Prostate gland (tissue), 2 donors: ENCODE data around the gene CD226.

Source experiments
- POLR2AphosphoS5 ChIP-seq: sonication (generic); formaldehyde crosslinking; IDR thresholded peaks from one replicate; pipeline ENCODE4 v1.6.1; 2017; ENCODE audit warnings: antibody characterized with exemption
- TF ChIP-seq, protein P1 (sequence below), 4 experiments: fragments of 200-600 bp in 2 of 4; fragments of 450-650 bp in 2 of 4; sonication (generic) in 2 of 4; IDR thresholded peaks; 1 replicate in 3 of 4; 2 replicates in 1 of 4; pipeline ENCODE4 v1.5.1; 2016 to 2019; ENCODE audit warnings: antibody characterized with exemption in 4 of 4, mild to moderate bottlenecking in 2 of 4, moderate library complexity in 2 of 4

DNA sequence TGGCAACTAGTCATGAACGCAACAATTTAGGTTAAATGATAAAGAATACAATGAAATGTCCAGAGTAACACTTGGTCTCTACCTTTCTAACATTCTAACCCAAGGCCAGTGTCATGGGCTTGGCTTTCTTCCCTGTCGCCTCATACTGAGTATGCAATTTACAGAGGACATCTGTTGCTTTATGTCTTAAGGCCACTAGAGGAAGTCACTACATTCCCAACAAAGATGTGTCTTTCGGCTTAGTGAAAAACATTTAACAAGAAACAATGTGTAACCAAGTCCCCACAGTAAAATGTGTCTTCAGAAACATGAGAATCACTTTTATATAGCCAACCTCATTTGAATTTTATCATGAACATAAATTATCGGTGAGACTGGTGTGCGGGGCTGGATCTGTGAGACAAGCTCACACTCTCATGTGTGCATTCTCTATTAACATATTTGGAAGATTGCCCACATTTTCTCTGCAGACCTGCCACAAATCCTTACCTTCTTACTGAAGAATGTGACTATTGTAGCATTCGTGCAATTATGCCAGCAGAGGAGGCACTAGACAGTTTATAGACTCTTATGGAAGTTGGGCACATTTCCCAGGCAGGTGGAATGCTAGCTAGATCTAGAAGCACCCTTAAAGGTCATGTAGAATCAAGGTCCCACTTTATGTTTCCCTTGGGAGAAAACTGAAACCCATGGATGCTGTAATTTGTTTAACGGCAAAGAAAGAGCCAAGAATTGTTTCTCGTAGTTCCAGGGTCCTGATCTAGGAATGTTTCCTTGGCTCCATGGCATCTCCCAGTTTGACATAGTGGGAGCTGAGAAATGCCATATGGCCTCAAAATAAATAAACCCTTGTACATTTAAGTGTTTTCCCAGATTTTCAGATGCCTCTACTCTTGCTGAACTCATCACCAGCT lies 101.8 kb downstream of the CD226 start:
- TF ChIP-seq, protein P1, sequence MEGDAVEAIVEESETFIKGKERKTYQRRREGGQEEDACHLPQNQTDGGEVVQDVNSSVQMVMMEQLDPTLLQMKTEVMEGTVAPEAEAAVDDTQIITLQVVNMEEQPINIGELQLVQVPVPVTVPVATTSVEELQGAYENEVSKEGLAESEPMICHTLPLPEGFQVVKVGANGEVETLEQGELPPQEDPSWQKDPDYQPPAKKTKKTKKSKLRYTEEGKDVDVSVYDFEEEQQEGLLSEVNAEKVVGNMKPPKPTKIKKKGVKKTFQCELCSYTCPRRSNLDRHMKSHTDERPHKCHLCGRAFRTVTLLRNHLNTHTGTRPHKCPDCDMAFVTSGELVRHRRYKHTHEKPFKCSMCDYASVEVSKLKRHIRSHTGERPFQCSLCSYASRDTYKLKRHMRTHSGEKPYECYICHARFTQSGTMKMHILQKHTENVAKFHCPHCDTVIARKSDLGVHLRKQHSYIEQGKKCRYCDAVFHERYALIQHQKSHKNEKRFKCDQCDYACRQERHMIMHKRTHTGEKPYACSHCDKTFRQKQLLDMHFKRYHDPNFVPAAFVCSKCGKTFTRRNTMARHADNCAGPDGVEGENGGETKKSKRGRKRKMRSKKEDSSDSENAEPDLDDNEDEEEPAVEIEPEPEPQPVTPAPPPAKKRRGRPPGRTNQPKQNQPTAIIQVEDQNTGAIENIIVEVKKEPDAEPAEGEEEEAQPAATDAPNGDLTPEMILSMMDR (IDR thresholded peaks at IDR 0.05) = no peak
- TF ChIP-seq POLR2AphosphoS5 = no peak
